HepG2 (cell line): ENCODE data around the gene NR1I2. TPM values are rescaled to one million over a fixed set of nuclear protein-coding genes. Genes with fewer than 3 reads are reported as not detected.
A peak's percentile ranks its signal among the peaks of the same experiment; 100 is the strongest.

Experiments
- CENPT ChIP-seq: sonication (generic); formaldehyde crosslinking; IDR thresholded peaks from 2 replicates; pipeline ENCODE4 v1.8.0; 2022; ENCODE audit warnings: low read depth, mild to moderate bottlenecking, moderate library complexity, missing genetic modification reagents
- CHD4 ChIP-seq: fragments of 200-600 bp; sonication (generic); IDR thresholded peaks from 2 replicates; pipeline ENCODE4 v1.7.0; 2017; ENCODE audit warnings: mild to moderate bottlenecking, low read length, borderline replicate concordance
- HNF4G ChIP-seq, 2 experiments: sonication (generic) in 1 of 2; formaldehyde crosslinking in 1 of 2; IDR thresholded peaks; 2 replicates each; pipeline versions ENCODE4 v1.4.0 to v1.6.1; 2011 to 2020; ENCODE audit warnings: borderline replicate concordance in 2 of 2, low read depth in 2 of 2, mild to moderate bottlenecking in 2 of 2, low read length in 1 of 2, missing genetic modification reagents in 1 of 2, moderate library complexity in 1 of 2
- KDM6A ChIP-seq: IDR thresholded peaks from 2 replicates; pipeline ENCODE4 v1.6.1; 2016; ENCODE audit warnings: low read depth
- MIER3 ChIP-seq: IDR thresholded peaks from 2 replicates; pipeline ENCODE4 v1.6.1; 2016; ENCODE audit warnings: missing compliant biosample characterization, borderline replicate concordance
- NPAS2 ChIP-seq: sonication (generic); formaldehyde crosslinking; IDR thresholded peaks from 2 replicates; pipeline ENCODE4 v1.8.0; 2022; ENCODE audit warnings: mild to moderate bottlenecking, missing genetic modification reagents, borderline replicate concordance
- PHB2 ChIP-seq: fragments of 450-650 bp; IDR thresholded peaks from 2 replicates; pipeline ENCODE4 v1.6.1; 2018; ENCODE audit not compliant: partially characterized antibody
- TCF7 ChIP-seq: sonication (generic); IDR thresholded peaks from 2 replicates; pipeline ENCODE4 v1.6.1; 2016; ENCODE audit warnings: antibody characterized with exemption, low read depth
- ZEB1 ChIP-seq: IDR thresholded peaks from 2 replicates; pipeline ENCODE4 v1.6.1; 2012; ENCODE audit warnings: mild to moderate bottlenecking, low read depth, inconsistent platforms; ENCODE audit not compliant: insufficient replicate concordance
- ZFP36L2 ChIP-seq: sonication (generic); formaldehyde crosslinking; IDR thresholded peaks from 2 replicates; pipeline ENCODE4 v1.4.0; 2020; ENCODE audit warnings: missing genetic modification reagents
- ZFYVE20 ChIP-seq: sonication (generic); formaldehyde crosslinking; IDR thresholded peaks from 2 replicates; pipeline ENCODE4 v1.8.0; 2023; ENCODE audit warnings: low read depth, mild to moderate bottlenecking, moderate library complexity, missing genetic modification reagents, borderline replicate concordance
- ZNF232 ChIP-seq: sonication (generic); formaldehyde crosslinking; IDR thresholded peaks from 2 replicates; pipeline ENCODE4 v1.4.0; 2020; ENCODE audit warnings: missing genetic modification reagents, borderline replicate concordance
- ZNF510 ChIP-seq: sonication (generic); formaldehyde crosslinking; IDR thresholded peaks from 2 replicates; pipeline ENCODE4 v1.4.0; 2020; ENCODE audit warnings: low read depth, mild to moderate bottlenecking, missing genetic modification reagents
- ZNF737 ChIP-seq: sonication (generic); formaldehyde crosslinking; IDR thresholded peaks from 2 replicates; pipeline ENCODE4 v1.5.0; 2020; ENCODE audit warnings: missing genetic modification reagents, mild to moderate bottlenecking, borderline replicate concordance
- polyA plus RNA-seq, 8 experiments: library from polyadenylated mRNA; depleted of rRNA in 3 of 8; stranded (reverse) in 7 of 8; unstranded in 1 of 8; fragments of >200 nt; fragmentation: Illumina TruSeq in 4 of 8; extraction: Trizol in 4 of 8; gene quantifications; 2 replicates each; pipeline versions ENCODE4 v1.2.1 to v1.2.3, GENCODE V29; 2011 to 2016; ENCODE audit warnings: low read depth in 4 of 8, missing spikeins in 1 of 8, mixed read lengths in 1 of 8; ENCODE audit not compliant: insufficient read depth in 1 of 8
- total RNA-seq, 5 experiments: library from RNA; depleted of rRNA; stranded (reverse); fragments of >200 nt; fragmentation: Illumina TruSeq; extraction: Trizol; gene quantifications; 2 replicates each; pipeline ENCODE4 v1.2.3, GENCODE V29; 2016; ENCODE audit warnings: low read depth in 1 of 5
- TF ChIP-seq, protein P1 (sequence below): sonication (generic); formaldehyde crosslinking; IDR thresholded peaks from 2 replicates; pipeline ENCODE4; 2020; ENCODE audit warnings: missing genetic modification reagents, mild to moderate bottlenecking, borderline replicate concordance
- TF ChIP-seq, protein P2 (sequence below): sonication (generic); formaldehyde crosslinking; conservative IDR thresholded peaks from 2 replicates; pipeline ENCODE4 v1.4.0; 2020; ENCODE audit warnings: missing genetic modification reagents
- TF ChIP-seq, protein P3 (sequence below): IDR thresholded peaks from 2 replicates; pipeline ENCODE4 v1.4.0; 2020; ENCODE audit warnings: mild to moderate bottlenecking, missing genetic modification reagents

The NR1I2 gene
- total and polyA plus RNA-seq, 2 of the 13 experiments (the other 11 are each of a cell fraction or from before 2014, with no cell fraction given) = 8.8 to 13.4 TPM

DNA sequence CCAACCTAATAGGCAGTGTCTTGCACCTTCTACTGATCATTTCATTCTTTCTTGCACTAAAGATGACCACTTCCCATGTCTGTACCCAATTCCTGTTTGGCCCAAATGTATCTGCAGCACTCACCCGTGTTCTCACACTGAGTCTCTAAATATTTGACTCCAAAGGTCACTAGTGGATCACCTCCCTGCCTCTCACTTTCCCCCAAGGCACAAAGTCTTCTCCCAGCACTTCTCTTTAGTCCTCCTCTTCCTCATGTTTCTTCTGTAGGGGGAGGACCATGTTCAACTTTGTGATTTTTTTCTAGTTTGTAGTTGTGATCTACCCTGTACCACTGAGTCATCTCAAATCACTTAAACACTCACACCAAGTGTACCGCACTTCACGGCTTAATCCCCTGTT is 13.9 kb downstream of the NR1I2 start (continued):
- no peak for TF ChIP-seq ZFYVE20 (CRISPR knock-in tag)
- TF ChIP-seq, protein P1, sequence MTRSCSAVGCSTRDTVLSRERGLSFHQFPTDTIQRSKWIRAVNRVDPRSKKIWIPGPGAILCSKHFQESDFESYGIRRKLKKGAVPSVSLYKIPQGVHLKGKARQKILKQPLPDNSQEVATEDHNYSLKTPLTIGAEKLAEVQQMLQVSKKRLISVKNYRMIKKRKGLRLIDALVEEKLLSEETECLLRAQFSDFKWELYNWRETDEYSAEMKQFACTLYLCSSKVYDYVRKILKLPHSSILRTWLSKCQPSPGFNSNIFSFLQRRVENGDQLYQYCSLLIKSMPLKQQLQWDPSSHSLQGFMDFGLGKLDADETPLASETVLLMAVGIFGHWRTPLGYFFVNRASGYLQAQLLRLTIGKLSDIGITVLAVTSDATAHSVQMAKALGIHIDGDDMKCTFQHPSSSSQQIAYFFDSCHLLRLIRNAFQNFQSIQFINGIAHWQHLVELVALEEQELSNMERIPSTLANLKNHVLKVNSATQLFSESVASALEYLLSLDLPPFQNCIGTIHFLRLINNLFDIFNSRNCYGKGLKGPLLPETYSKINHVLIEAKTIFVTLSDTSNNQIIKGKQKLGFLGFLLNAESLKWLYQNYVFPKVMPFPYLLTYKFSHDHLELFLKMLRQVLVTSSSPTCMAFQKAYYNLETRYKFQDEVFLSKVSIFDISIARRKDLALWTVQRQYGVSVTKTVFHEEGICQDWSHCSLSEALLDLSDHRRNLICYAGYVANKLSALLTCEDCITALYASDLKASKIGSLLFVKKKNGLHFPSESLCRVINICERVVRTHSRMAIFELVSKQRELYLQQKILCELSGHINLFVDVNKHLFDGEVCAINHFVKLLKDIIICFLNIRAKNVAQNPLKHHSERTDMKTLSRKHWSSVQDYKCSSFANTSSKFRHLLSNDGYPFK = no peak
- peak; percentile 94 for TF ChIP-seq HNF4G (IDR thresholded peaks at IDR 0.05; ENCODE audit: borderline replicate concordance, low read depth, low read length)
- TF ChIP-seq HNF4G (CRISPR knock-in tag; IDR thresholded peaks at IDR 0.05; ENCODE audit: borderline replicate concordance, low read depth) = no peak
- TF ChIP-seq ZNF510 (CRISPR knock-in tag) = no peak
- no peak for TF ChIP-seq CENPT (CRISPR knock-in tag)
- no peak for TF ChIP-seq ZFP36L2 (CRISPR knock-in tag)
- TF ChIP-seq ZNF232 (CRISPR knock-in tag) = no peak
- no peak for TF ChIP-seq ZNF737 (CRISPR knock-in tag)
- no peak for TF ChIP-seq PHB2
- TF ChIP-seq, protein P2, sequence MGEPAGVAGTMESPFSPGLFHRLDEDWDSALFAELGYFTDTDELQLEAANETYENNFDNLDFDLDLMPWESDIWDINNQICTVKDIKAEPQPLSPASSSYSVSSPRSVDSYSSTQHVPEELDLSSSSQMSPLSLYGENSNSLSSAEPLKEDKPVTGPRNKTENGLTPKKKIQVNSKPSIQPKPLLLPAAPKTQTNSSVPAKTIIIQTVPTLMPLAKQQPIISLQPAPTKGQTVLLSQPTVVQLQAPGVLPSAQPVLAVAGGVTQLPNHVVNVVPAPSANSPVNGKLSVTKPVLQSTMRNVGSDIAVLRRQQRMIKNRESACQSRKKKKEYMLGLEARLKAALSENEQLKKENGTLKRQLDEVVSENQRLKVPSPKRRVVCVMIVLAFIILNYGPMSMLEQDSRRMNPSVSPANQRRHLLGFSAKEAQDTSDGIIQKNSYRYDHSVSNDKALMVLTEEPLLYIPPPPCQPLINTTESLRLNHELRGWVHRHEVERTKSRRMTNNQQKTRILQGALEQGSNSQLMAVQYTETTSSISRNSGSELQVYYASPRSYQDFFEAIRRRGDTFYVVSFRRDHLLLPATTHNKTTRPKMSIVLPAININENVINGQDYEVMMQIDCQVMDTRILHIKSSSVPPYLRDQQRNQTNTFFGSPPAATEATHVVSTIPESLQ (CRISPR knock-in tag) = no peak
- TF ChIP-seq, protein P3, sequence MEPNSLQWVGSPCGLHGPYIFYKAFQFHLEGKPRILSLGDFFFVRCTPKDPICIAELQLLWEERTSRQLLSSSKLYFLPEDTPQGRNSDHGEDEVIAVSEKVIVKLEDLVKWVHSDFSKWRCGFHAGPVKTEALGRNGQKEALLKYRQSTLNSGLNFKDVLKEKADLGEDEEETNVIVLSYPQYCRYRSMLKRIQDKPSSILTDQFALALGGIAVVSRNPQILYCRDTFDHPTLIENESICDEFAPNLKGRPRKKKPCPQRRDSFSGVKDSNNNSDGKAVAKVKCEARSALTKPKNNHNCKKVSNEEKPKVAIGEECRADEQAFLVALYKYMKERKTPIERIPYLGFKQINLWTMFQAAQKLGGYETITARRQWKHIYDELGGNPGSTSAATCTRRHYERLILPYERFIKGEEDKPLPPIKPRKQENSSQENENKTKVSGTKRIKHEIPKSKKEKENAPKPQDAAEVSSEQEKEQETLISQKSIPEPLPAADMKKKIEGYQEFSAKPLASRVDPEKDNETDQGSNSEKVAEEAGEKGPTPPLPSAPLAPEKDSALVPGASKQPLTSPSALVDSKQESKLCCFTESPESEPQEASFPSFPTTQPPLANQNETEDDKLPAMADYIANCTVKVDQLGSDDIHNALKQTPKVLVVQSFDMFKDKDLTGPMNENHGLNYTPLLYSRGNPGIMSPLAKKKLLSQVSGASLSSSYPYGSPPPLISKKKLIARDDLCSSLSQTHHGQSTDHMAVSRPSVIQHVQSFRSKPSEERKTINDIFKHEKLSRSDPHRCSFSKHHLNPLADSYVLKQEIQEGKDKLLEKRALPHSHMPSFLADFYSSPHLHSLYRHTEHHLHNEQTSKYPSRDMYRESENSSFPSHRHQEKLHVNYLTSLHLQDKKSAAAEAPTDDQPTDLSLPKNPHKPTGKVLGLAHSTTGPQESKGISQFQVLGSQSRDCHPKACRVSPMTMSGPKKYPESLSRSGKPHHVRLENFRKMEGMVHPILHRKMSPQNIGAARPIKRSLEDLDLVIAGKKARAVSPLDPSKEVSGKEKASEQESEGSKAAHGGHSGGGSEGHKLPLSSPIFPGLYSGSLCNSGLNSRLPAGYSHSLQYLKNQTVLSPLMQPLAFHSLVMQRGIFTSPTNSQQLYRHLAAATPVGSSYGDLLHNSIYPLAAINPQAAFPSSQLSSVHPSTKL (CRISPR knock-in tag) = peak; percentile 76
- no peak for TF ChIP-seq TCF7
- 0 out of 2 replicates have a peak, but pooled peaks have one; percentile 17 for TF ChIP-seq CHD4
- no peak for TF ChIP-seq ZEB1
- TF ChIP-seq NPAS2 (CRISPR knock-in tag) = no peak
- peak; percentile 6; the same call in 1 of the 2 replicates for TF ChIP-seq MIER3
- peak; percentile 53; the same call in 1 of the 2 replicates for TF ChIP-seq KDM6A
